Stimulated activated CD8-positive, alpha-beta memory T cell treated with anti-CD3 and anti-CD28 coated beads, Interleukin-4, amount 100 ng/mL, for 4 hours (primary cell): ENCODE results near the gene RND3.

ENCODE experiments used
- DNase-seq, 2 donors: peaks; one replicate each; pipeline ENCODE4 v3.0.0-alpha.2; 2020; ENCODE audit warnings: low read depth in 2 of 2, low spot score in 1 of 2

RND3 gene

DNA sequence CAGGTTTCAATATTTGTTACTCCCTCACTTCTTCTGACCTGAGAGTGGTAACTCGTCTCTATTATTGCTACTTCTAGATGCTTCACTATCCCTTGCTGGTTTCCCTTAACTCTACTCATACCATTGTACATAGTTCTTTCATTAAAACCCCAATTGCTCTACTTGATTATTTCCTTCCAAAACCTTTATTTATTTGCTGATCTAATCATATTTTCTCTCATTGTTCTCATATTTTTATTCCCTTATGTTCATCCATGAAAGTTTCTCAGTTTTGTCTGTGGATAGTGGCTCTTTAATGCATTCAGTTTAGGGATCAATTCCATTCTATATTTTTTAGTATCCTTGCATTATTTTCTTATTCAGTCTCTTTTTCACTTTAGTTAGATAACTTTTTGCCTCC is 42.1 kb downstream of the RND3 start:
- no peak for DNase-seq

DNA sequence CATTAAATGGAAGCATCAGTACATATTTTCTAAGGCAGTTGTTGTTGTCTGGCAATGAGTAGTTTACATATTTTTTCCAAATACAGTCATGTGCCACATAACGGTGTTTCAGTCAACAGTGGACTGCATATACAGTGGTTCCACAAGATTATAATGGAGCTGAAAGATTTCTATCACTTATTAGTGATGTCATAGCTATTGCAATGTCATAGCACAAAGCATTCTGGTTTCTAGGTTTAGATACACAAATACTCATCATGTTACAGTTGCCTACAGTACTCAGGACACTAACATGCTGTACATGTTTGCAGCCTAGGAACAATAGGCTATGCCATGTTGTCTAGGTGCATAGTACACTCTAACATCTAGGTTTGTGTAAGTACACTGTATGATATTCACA is 45.0 kb downstream of the RND3 start:
- DNase-seq: no peak

DNA sequence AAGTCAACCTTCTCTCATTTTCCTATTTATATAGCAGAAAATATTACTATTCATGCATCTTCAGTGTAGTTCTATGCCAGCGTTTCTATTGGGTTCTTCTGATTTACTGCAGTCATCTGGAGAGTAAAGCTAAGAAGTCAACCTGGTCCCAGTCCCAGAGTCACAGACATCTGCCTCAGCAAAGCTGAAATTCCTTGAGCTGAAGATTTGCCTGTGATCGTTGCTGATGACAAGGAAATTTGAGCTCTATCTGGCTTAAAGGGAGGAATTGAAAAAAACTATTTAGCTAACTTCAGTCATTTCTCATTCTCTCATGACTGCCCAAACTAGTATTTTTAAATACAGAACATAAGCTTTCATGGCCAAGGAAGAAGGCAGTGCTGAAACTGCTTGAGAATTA is 45.7 kb downstream of the RND3 start:
- DNase-seq: no peak

DNA sequence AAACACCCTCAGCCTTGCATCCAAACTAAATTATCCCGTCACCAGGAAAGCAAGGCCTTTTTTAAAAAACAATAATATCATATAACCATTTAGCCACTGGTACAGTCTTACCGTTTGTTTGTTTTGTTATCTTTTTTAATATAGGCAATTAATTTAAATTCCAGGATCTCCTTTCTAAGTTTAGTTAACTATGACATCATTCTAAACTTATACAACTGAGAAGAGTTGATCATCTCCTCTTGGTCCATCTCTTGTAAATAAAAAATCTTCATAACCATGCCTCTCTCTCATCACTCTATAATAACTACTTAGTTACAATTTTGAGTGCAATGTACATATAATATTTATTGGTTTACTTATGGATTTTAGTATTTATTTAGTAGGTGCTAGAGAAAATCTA is 46.2 kb downstream of the RND3 start:
- no peak for DNase-seq

DNA sequence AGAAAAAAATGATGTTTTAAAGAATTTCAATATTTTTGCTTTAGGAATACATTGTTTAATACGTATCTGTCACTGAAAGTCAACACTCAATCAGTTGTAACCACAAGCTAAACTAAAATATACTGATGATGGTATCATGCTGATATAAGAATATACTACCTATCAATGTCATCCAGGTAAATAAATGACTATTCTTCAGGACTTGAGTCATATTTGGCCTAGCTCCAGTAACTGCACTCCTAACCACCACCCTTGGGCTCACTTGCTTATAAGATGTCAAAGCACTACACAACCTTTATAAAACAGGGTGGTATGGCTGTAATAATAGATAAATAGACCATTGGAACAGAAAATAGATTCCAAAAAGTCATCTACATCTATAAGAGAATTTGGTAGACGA is 48.8 kb downstream of the RND3 start:
- DNase-seq: no peak

DNA sequence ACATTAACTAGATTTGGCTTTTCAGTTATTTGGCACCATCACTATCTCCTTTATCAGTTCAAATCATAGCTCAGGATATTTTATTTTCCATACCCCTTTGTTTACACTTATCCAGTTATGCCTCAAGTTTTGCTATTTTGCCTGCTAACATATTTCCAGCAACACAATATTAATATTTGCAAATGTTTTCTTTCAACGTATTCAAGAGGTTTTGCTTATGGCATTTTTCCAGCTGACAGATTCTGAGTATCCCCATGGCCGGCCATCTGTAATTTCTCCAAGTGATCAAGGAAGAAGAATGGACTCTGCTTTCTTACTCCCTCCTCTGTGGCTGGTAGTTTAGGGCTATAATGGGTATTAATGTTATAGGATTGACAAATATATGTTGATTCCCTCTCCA is 49.4 kb downstream of the RND3 start:
- no peak for DNase-seq

DNA sequence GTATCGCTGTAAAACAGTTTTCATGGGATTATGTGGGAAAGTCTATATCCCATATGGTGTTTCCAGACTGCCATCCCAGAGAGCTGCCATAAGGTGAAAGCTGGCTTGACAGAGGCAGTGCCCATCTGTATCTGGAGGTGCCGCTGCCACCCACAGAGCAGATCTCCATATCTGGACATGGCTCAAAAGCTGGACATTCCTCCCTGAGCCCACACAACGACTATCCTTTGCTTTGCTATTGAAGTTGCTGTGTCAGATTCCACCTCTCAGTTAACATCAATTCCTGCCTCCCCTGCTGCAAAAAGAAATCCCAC is 55.2 kb downstream of the RND3 start:
- no peak for DNase-seq

DNA sequence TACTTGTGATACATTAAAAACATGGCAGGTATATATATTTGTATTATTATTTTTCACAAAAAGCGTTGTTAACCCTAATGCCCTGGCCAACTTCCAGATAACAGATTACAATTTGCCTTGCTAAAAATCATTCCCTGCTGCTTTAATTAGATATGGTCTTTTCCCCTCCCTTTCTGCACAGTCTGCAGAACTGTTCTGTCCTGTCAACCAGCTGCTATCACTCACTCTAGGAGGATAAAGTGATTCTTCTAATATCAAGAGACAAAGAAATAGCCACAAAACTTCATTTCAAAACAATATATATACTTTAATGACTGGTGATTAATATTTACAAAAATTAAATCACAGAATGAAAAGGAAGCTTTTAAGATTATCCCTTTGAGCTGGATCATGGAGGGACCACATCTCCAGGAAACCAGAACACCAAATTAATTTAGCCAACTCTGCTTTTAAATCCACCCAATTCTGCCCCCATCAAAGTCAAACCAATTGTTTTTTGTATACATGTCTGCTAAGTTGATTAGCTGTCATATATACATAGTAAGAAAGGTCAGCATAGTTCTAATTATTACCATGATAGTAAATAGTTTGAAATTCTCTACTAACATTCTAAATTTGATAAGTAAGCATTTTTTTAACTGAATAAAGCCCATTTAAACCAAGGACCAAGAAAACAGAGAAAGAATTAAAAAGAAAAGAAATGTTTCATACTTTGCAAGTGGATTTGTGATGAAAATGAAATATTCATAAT is 55.7 kb downstream of the RND3 start:
- no peak for DNase-seq

DNA sequence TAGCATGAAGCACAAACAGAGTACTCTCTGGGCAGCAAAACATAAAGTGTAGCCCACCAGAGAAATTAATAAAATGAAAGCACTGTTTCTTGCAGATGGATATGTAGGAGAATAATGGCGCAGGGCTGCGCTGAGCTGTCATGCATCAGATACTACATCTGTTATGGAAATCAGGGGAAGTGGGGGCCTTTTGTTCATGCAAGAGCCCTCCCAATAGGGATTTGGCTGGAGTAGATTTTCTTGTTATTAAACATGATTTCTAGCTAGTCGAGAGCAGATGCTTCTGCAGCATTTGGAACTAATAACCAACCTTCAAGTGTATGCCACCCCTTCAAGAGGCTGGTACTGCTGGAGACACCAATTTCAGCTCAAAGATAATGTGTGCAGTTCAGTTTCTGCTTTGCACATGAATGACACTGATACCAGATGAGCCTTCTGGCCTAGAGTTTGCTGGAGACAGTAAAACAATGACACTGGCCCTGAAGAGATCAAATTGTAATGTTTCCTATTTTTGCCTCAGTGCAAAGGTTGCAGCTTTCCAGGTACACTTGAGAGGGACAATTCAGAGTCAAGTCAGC is 58.0 kb downstream of the RND3 start:
- no peak for DNase-seq

DNA sequence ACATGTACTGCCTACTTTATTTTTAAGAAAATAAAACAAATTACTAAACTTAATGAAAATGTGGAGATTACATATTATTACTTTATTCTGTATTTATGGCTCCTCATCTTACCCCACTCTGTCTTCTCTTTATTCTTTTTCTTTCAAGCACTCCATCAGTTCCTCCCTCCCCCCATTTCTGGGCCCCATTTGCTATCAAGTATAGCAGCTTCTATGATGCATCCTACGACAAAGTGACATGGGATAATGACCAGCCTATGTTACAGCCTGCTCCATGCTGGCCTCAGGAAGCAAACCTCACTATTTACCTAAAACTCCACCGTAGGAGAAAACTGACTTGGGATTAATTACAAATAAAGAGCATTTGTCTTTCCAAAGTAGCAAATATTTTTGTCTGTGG is 58.8 kb downstream of the RND3 start:
- no peak for DNase-seq

DNA sequence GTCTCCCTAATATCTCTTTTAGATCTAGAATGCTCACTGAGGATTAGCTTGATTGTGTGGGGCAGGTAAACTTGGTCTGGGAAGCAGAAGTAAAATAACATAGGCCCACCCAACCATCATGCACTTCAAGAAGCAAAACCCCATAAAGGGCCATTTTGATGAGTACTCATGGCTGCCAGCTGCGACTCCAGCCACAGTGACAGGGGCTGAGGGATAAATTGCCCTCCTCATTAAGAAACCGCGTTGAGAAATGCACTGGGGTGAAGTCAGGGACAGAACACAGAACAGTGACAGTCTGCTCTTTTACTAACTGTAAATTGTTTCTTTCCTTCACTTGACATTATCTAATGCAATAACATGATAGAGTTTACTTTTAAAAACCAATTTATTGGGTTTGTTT is 60.2 kb downstream of the RND3 start:
- DNase-seq: no peak

DNA sequence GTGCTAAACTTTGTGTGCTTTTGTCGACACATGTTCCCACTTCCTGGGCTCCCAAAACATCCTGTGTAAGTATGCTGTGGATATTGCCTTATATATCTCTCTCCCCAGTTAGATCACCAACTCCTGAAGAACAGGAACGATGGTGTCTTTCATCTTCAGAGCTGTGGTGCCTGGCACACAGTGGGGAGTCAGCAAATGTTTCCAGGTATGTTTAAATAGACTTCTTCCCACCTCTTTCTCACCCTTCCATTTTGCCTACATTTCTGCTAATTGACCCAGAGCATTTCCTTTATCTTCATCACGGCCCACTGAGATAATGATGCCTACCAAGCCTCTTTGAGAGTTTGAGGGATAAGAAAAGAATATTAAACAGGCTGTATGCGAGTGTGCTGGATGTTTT is 60.7 kb downstream of the RND3 start:
- DNase-seq: no peak

DNA sequence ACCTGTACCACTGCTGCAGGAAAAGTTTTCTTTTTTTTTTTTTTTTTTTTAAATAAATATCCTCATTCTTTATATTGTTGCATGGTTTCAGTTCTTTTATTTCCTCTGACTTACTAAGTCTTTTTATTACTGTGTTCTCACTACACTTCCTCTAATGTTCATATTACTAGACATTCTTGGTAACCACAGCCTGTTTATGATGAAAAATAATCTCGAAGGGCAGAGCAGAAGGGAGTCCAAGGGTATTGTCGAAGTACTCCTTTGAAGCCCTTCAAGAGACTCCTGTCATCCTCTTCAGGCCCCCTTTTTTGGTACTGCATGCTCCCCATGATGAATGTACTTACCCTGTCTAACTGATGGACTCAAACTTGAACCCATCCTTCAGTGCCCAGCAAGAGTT is 61.2 kb downstream of the RND3 start:
- DNase-seq: no peak

DNA sequence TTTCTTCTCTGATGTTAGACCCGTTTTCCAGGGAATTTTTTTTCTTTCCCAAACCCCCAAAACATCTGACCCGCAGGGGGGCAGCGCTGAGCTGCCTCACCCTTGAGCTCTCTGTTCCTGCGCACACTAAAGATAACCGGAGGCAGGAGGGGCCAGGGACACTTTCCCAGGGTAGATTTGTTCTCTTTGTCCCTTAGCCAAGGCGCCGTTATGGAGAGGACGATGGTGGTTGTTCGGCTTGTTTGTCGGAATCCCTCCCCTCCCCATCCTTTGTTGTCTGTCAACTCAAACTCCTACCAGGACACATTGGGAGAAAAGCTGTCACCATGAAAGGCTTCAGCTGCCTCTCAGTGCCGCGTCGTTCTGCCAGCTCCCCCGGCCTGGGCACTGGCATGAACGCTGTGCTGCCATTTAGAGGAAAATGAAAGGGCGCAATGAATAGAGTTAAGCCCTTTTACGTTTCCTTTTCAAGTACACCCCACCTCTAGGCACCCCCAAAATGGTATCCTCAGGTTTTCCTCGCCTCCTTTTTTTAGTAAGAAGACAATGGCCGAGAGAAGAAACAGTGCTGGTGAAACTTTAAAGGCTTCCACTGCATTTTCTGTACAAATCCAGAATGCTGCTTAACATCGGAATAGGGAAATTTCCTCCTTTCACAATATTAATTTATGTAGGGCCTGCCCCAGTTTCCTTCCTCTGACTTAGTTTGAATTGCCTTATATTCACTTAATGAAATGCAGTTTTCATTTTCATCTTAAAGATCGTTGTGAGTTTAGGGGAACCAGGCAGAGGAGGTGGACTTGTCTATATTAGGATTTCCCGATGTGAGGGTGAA is 62.1 kb downstream of the RND3 start:
- DNase-seq: no peak

DNA sequence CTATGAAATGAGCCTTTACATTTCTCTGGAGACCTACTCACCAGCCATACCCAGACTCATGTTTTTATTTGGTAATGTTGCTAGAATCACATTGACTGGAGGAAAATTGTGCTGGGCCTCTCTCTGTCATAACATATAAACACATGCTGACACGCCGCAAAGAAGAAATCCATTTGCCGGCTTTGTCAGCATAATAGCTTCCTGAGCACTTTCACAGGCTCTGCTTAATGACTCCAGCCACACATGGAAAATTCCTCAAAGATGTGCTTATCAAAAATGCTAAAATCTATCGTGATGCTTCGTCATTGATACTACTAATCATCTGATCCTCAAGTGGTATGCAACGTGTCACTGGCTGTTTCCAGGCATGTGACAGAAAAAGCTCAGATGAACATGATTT is 63.1 kb downstream of the RND3 start:
- no peak for DNase-seq

DNA sequence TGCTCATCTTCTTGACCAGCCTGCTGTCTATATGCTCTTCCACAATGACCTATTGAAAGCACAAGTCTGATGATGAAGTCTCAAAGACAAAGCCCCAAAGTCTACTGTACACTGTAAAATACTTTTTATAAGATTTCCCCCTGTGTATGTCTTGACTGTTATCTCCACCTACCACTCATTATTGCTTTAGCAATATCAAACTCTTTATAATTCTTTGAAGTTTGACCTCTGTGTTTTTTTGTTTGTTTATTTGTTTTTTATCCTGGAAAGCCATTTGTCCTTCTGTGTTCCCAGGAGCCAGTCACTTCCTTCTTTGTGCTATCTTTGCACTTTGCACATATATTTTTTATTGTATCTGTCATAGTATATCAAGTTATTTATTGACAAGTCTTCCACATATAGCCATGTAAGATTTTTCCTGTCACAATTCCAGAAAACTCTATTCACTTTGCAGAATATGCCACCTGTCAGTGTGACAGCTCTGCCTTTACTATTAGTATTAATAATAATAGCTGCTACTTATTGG is 66.3 kb downstream of the RND3 start:
- DNase-seq: no peak

DNA sequence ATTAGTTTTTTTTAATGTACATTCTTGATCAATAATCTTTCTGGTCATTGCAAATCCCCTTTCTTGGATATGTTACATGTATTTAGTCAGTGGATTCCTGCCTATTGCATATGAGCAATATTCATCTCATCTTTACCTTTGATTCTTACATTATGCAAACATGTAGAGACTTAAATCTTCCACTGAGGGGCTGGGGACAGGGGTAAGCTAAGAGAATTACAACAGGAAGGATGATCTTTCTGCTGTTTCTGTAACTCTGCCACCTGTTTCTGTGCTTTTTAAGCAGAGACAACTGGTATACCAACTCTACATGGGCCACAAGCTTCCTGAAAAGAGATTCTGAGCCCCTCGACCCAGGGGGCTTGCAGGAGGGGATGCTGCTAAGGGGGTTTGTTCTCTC is 68.6 kb downstream of the RND3 start:
- DNase-seq: no peak
